H9 (cell line): ENCODE data around the gene XIRP2. TPM values are rescaled to one million over a fixed set of nuclear protein-coding genes. Genes with fewer than 3 reads are reported as not detected.

Experiments
- DNase-seq: peaks from one replicate; pipeline ENCODE4 v3.0.0-alpha.2; 2017
- H2AFZ ChIP-seq: one replicate; pipeline ENCODE4 v1.6.1; 2013; ENCODE audit warnings: mild to moderate bottlenecking, low read length, control low read depth, moderate library complexity
- H2AK5ac ChIP-seq: 2 replicates; pipeline ENCODE4 v1.6.1; 2013; ENCODE audit warnings: low read length, control low read depth, mixed read lengths; ENCODE audit not compliant: insufficient read length
- H2BK120ac ChIP-seq: one replicate; pipeline ENCODE4 v1.6.1; 2013; ENCODE audit warnings: low read depth, mild to moderate bottlenecking, low read length, control low read depth, inconsistent platforms; ENCODE audit not compliant: poor library complexity, severe bottlenecking
- H2BK12ac ChIP-seq: 2 replicates; pipeline ENCODE4 v1.6.1; 2013; ENCODE audit warnings: low read length, control low read depth, mixed read lengths, low read depth; ENCODE audit not compliant: insufficient read length
- H2BK15ac ChIP-seq: 2 replicates; pipeline ENCODE4 v1.6.1; 2013; ENCODE audit warnings: low read depth, low read length, control low read depth
- H2BK20ac ChIP-seq: one replicate; pipeline ENCODE4 v1.6.1; 2013; ENCODE audit warnings: low read depth, mild to moderate bottlenecking, low read length, control low read depth, inconsistent platforms; ENCODE audit not compliant: poor library complexity, severe bottlenecking
- H2BK5ac ChIP-seq: 2 replicates; pipeline ENCODE4 v1.6.1; 2013; ENCODE audit warnings: low read length, control low read depth, mixed read lengths; ENCODE audit not compliant: insufficient read length
- H3K14ac ChIP-seq: 2 replicates; pipeline ENCODE4 v1.6.1; 2013; ENCODE audit warnings: low read length, control low read depth; ENCODE audit not compliant: insufficient read depth
- H3K18ac ChIP-seq: 2 replicates; pipeline ENCODE4 v1.6.1; 2013; ENCODE audit warnings: low read depth, mild to moderate bottlenecking, mixed read lengths, low read length, control low read depth; ENCODE audit not compliant: insufficient read length
- H3K23ac ChIP-seq: 2 replicates; pipeline ENCODE4 v1.6.1; 2013; ENCODE audit warnings: low read length, control low read depth, mixed read lengths, low read depth; ENCODE audit not compliant: insufficient read length
- H3K23me2 ChIP-seq: 2 replicates; pipeline ENCODE4 v1.6.1; 2013; ENCODE audit warnings: low read depth, mild to moderate bottlenecking, mixed read lengths, low read length, control low read depth; ENCODE audit not compliant: insufficient read length, poor library complexity, severe bottlenecking
- H3K27ac ChIP-seq: 2 replicates; pipeline ENCODE4 v1.5.1; 2013; ENCODE audit warnings: low read length, control low read depth, mixed read lengths, low read depth; ENCODE audit not compliant: insufficient read length
- H3K27me3 ChIP-seq: 2 replicates; pipeline ENCODE4 v1.6.1; 2013; ENCODE audit warnings: low read length, control low read depth, inconsistent platforms; ENCODE audit not compliant: insufficient read depth
- H3K4ac ChIP-seq: 2 replicates; pipeline ENCODE4 v1.6.1; 2013; ENCODE audit warnings: low read depth, mild to moderate bottlenecking, control low read depth, inconsistent platforms, low read length, moderate library complexity
- H3K4me1 ChIP-seq: 2 replicates; pipeline ENCODE4 v1.6.1; 2013; ENCODE audit warnings: low read length, control low read depth, inconsistent platforms; ENCODE audit not compliant: insufficient read depth
- H3K4me2 ChIP-seq: 2 replicates; pipeline ENCODE4 v1.6.1; 2013; ENCODE audit warnings: low read length, control low read depth, mixed read lengths; ENCODE audit not compliant: insufficient read length, insufficient read depth
- H3K56ac ChIP-seq: 2 replicates; pipeline ENCODE4 v1.6.1; 2013; ENCODE audit warnings: low read depth, mild to moderate bottlenecking, mixed read lengths, low read length, control low read depth; ENCODE audit not compliant: insufficient read length
- H3K79me1 ChIP-seq: 2 replicates; pipeline ENCODE4 v1.6.1; 2013; ENCODE audit warnings: low read depth, mild to moderate bottlenecking, moderate library complexity, low read length, control low read depth, inconsistent platforms; ENCODE audit not compliant: insufficient read depth, poor library complexity, severe bottlenecking
- H3K79me2 ChIP-seq: 2 replicates; pipeline ENCODE4 v1.6.1; 2013; ENCODE audit warnings: low read length, control low read depth, inconsistent platforms; ENCODE audit not compliant: insufficient read depth
- H3K9ac ChIP-seq: 2 replicates; pipeline ENCODE4 v1.6.1; 2013; ENCODE audit warnings: low read length, control low read depth, mixed read lengths; ENCODE audit not compliant: insufficient read length; ENCODE audit errors: extremely low read depth
- H3K9me3 ChIP-seq: one replicate; pipeline ENCODE4 v1.6.1; 2013; ENCODE audit warnings: low read depth, low read length, inconsistent platforms; ENCODE audit not compliant: control insufficient read depth
- H3T11ph ChIP-seq: one replicate; pipeline ENCODE4 v1.6.1; 2013; ENCODE audit warnings: mild to moderate bottlenecking, low read length, control low read depth, inconsistent platforms
- H4K20me1 ChIP-seq: one replicate; pipeline ENCODE4 v1.6.1; 2013; ENCODE audit not compliant: control insufficient read depth, insufficient read length, insufficient read depth
- H4K5ac ChIP-seq: 2 replicates; pipeline ENCODE4 v1.6.1; 2013; ENCODE audit warnings: low read depth, mild to moderate bottlenecking, mixed read lengths, low read length, control low read depth; ENCODE audit not compliant: insufficient read length
- H4K8ac ChIP-seq: replicated peaks from 2 replicates; pipeline ENCODE4 v1.6.1; 2013; ENCODE audit warnings: low read length, control low read depth, mixed read lengths, low read depth; ENCODE audit not compliant: insufficient read length
- H4K91ac ChIP-seq: 2 replicates; pipeline ENCODE4 v1.6.1; 2013; ENCODE audit warnings: low read depth, mild to moderate bottlenecking, moderate library complexity, mixed read lengths, low read length, control low read depth; ENCODE audit not compliant: insufficient read length
- H3K27ac Mint-ChIP-seq, 3 experiments: 2 replicates in 2 of 3; 3 replicates in 1 of 3; pipeline ENCODE4 v1.8.0; 2020 to 2021; ENCODE audit warnings: mixed read lengths in 3 of 3, mild to moderate bottlenecking in 1 of 3, moderate library complexity in 1 of 3
- H3K27me3 Mint-ChIP-seq: 2 replicates; pipeline ENCODE4 v1.8.0; 2021; ENCODE audit warnings: low read depth, mild to moderate bottlenecking, moderate library complexity, mixed read lengths
- H3K36me3 Mint-ChIP-seq, 3 experiments: 2 replicates in 2 of 3; 3 replicates in 1 of 3; pipeline ENCODE4 v1.8.0; 2020 to 2021; ENCODE audit warnings: low read depth in 3 of 3, mixed read lengths in 3 of 3; ENCODE audit not compliant: insufficient read depth in 1 of 3
- H3K4me1 Mint-ChIP-seq, 2 experiments: 2 replicates each; pipeline ENCODE4 v1.8.0; 2020; ENCODE audit warnings: mixed read lengths in 2 of 2
- H3K4me3 Mint-ChIP-seq, 2 experiments: 2 replicates in 1 of 2; 3 replicates in 1 of 2; pipeline ENCODE4 v1.8.0; 2020 to 2021; ENCODE audit warnings: mild to moderate bottlenecking in 2 of 2, mixed read lengths in 2 of 2, moderate library complexity in 1 of 2
- H3K9me3 Mint-ChIP-seq, 2 experiments: 2 replicates in 1 of 2; 3 replicates in 1 of 2; pipeline ENCODE4 v1.8.0; 2020; ENCODE audit warnings: mild to moderate bottlenecking in 2 of 2, mixed read lengths in 2 of 2, moderate library complexity in 1 of 2
- CTCF ChIP-seq: fragments of 200-600 bp; sonication (generic); conservative IDR thresholded peaks from 3 replicates; pipeline ENCODE4 v1.8.0; 2021; ENCODE audit warnings: antibody characterized with exemption, mild to moderate bottlenecking
- total RNA-seq: library from RNA; stranded (reverse); gene quantifications from 2 replicates; pipeline ENCODE4 v1.2.1, GENCODE V29; 2021

The XIRP2 gene
- total RNA-seq, 1 experiment from 2014 or later, result 0.07 TPM

- TF ChIP-seq CTCF, result no peak
- Histone ChIP-seq H3K23me2 (no peaks in the 10 kb centered on the region), H4K91ac (no peak overlapping the region), H4K8ac (no peak overlapping the region), H3K14ac (no peak overlapping the region), H3K79me2 (no peaks in the 10 kb centered on the region), H2AFZ (no peak overlapping the region), H3K4me2 (no peak overlapping the region), H3K9me3 (no peaks in the 10 kb centered on the region), H4K5ac (no peak overlapping the region), H4K20me1 (no peaks in the 10 kb centered on the region), H3K4me1 (no peaks in the 10 kb centered on the region), H3K27ac (no peak overlapping the region), H3K27me3 (no peaks in the 10 kb centered on the region), H3K4ac (no peak overlapping the region), H3K79me1 (no peaks in the 10 kb centered on the region), H2BK15ac (no peak overlapping the region), H2BK20ac (no peak overlapping the region), H3K9ac (no peak overlapping the region), H2AK5ac (no peak overlapping the region), H3T11ph (no peak overlapping the region), H3K56ac (no peak overlapping the region), H3K18ac (no peak overlapping the region), H2BK12ac (no peak overlapping the region), H2BK5ac (no peak overlapping the region), H2BK120ac (no peak overlapping the region), H3K23ac (no peak overlapping the region)
- no peaks in the 10 kb centered on the region for H3K4me1 Mint-ChIP-seq
- peaks cover 0 to 12% (median 0%) of the 10 kb centered on the region in 3 experiments; a peak in 3 of 7 replicates for H3K36me3 Mint-ChIP-seq
- no peak overlapping the region for H3K27ac Mint-ChIP-seq
- H3K9me3 Mint-ChIP-seq, result peaks cover 9 to 11% of the 10 kb centered on the region in 2 experiments
- no peaks in the 10 kb centered on the region for H3K27me3 Mint-ChIP-seq
- DNase-seq, result no peak
- H3K4me3 Mint-ChIP-seq, result no peak overlapping the region
Measured at GRCh38 chr2:167110345-167110744, 222.1 kb downstream of the XIRP2 start.
